GM12878 (cell line): ENCODE measurements around the gene SEC11A. TPM values are rescaled to one million over a fixed set of nuclear protein-coding genes. Genes with fewer than 3 reads are reported as not detected.

Experiments
- ASH2L ChIP-seq: fragments of 300-600, 200-600 bp; sonication (generic); IDR thresholded peaks from 2 replicates; pipeline ENCODE4 v1.6.1; 2017; ENCODE audit warnings: low read depth, mild to moderate bottlenecking, borderline replicate concordance
- BACH1 ChIP-seq: fragments of 450-650 bp; IDR thresholded peaks from 2 replicates; pipeline ENCODE4 v1.6.1; 2017; ENCODE audit warnings: mild to moderate bottlenecking, borderline replicate concordance
- CBFB ChIP-seq: IDR thresholded peaks from 2 replicates; pipeline ENCODE4 v1.6.1; 2016; ENCODE audit warnings: antibody characterized with exemption, low read depth
- CHD4 ChIP-seq: fragments of 200-600 bp; sonication (generic); IDR thresholded peaks from 2 replicates; pipeline ENCODE4 v1.6.1; 2016; ENCODE audit warnings: mild to moderate bottlenecking
- CUX1 ChIP-seq: IDR thresholded peaks from 2 replicates; pipeline ENCODE4 v1.6.1; 2012; ENCODE audit warnings: improper control_type of control experiment, low read depth, low read length; ENCODE audit not compliant: insufficient replicate concordance
- E4F1 ChIP-seq: fragments of 450-650 bp; IDR thresholded peaks from 2 replicates; pipeline ENCODE4 v1.6.1; 2018; ENCODE audit warnings: borderline replicate concordance, mild to moderate bottlenecking; ENCODE audit not compliant: partially characterized antibody
- KAT2A ChIP-seq: conservative IDR thresholded peaks from 2 replicates; pipeline ENCODE4 v1.6.1; 2011; ENCODE audit warnings: low read depth, low read length; ENCODE audit not compliant: control insufficient read depth
- MEF2A ChIP-seq: IDR thresholded peaks from 2 replicates; pipeline ENCODE4 v1.6.1; 2011; ENCODE audit warnings: low read depth, mild to moderate bottlenecking, low read length, moderate library complexity; ENCODE audit not compliant: insufficient read depth
- NBN ChIP-seq: fragments of 450-650 bp; IDR thresholded peaks from 2 replicates; pipeline ENCODE4 v1.6.1; 2016
- NFXL1 ChIP-seq: fragments of 450-650 bp; IDR thresholded peaks from 2 replicates; pipeline ENCODE4 v1.6.1; 2017; ENCODE audit warnings: antibody characterized with exemption, mild to moderate bottlenecking, borderline replicate concordance
- RELB ChIP-seq: fragments of 450-650 bp; IDR thresholded peaks from 2 replicates; pipeline ENCODE4 v1.6.1; 2017; ENCODE audit warnings: low read depth, mild to moderate bottlenecking, moderate library complexity
- REST ChIP-seq: IDR thresholded peaks from 2 replicates; pipeline ENCODE4 v1.6.1; 2012; ENCODE audit warnings: mild to moderate bottlenecking, low read depth, low read length
- RUNX3 ChIP-seq: IDR thresholded peaks from 2 replicates; pipeline ENCODE4 v1.6.1; 2012; ENCODE audit warnings: low read length, inconsistent platforms
- SMAD5 ChIP-seq: IDR thresholded peaks from 2 replicates; pipeline ENCODE4 v1.6.1; 2016; ENCODE audit warnings: antibody characterized with exemption, low read depth
- STAT3 ChIP-seq: IDR thresholded peaks from 2 replicates; pipeline ENCODE4 v1.6.1; 2011; ENCODE audit warnings: low read depth, low read length, improper control_type of control experiment
- TBL1XR1 ChIP-seq: IDR thresholded peaks from 2 replicates; pipeline ENCODE4 v1.6.1; 2012; ENCODE audit warnings: low read depth, low read length, improper control_type of control experiment
- ZNF24 ChIP-seq: fragments of 450-650 bp; IDR thresholded peaks from 2 replicates; pipeline ENCODE4 v1.6.1; 2017; ENCODE audit warnings: antibody characterized with exemption, mild to moderate bottlenecking
- ZNF384 ChIP-seq: IDR thresholded peaks from 2 replicates; pipeline ENCODE4 v1.6.1; 2012; ENCODE audit warnings: low read depth, mild to moderate bottlenecking, low read length, improper control_type of control experiment, borderline replicate concordance
- polyA plus RNA-seq, 11 experiments: library from polyadenylated mRNA; depleted of rRNA in 4 of 11; unstranded in 6 of 11; stranded (reverse) in 5 of 11; fragments of >200 nt; fragmentation: Nextera tagmentation in 4 of 11; fragmentation: Illumina TruSeq in 1 of 11; extraction: Ambion mirVana in 4 of 11; extraction: Trizol in 1 of 11; gene quantifications; 1 replicate in 1 of 11; 2 replicates in 10 of 11; pipeline versions ENCODE4 v1.2.1 to v1.2.3, GENCODE V29; 2011 to 2016; ENCODE audit warnings: inconsistent platforms in 2 of 11, missing spikeins in 2 of 11, low read depth in 1 of 11
- total RNA-seq, 4 experiments: library from RNA; depleted of rRNA in 3 of 4; stranded (reverse); fragments of >200 nt in 3 of 4; fragmentation: Illumina TruSeq in 1 of 4; extraction: Trizol in 1 of 4; gene quantifications; 2 replicates each; pipeline versions ENCODE4 v1.2.1 to v1.2.3, GENCODE V29; 2013 to 2021

SEC11A gene
- total and polyA plus RNA-seq, 10 of the 15 experiments (the other 5 are each of a cell fraction or from before 2014, with no cell fraction given), result 99.2 to 159 (median 143) TPM

- TF ChIP-seq REST (no peak), ZNF24 (no peak), BACH1 (no peak), RELB (no peak), CBFB (no peak), E4F1 (no peak), RUNX3 (peak; percentile 37; the same call in 1 of the 2 replicates), KAT2A (no peak), TBL1XR1 (no peak), SMAD5 (no peak), MEF2A (no peak), STAT3 (no peak), ASH2L (no peak), NBN (0 out of 2 replicates have a peak, but pooled peaks have one; percentile 33), NFXL1 (no peak), CHD4 (no peak), ZNF384 (peak; percentile 85), CUX1 (no peak)
Measured at GRCh38 chr15:84658080-84658787, 57.7 kb downstream of the SEC11A start, which contains the start of gene NMB (continued).
